B cell (primary cell): Measurements from ENCODE around the gene BPIFA1. TPM values are rescaled to one million over a fixed set of nuclear protein-coding genes. Genes with fewer than 3 reads are reported as not detected.

Source experiments
- ATAC-seq: fragments of 200-7000 bp; cut with Tn5 transposase; one replicate; pipeline ENCODE4 v1.10.0; 2021; ENCODE audit warnings: low read depth, mild to moderate bottlenecking, moderate number of reproducible peaks, moderate library complexity
- CTCF ChIA-PET: fragments of 350-600 bp; sonication (Branson Sonifier 250); formaldehyde crosslinking; loops from one replicate; lab custom pipeline; 2021; ENCODE audit warnings: antibody characterized with exemption, inconsistent platforms; lab: Charles Lee
- POLR2A ChIA-PET: fragments of 350-600 bp; sonication (Branson Sonifier 250); formaldehyde crosslinking; loops from one replicate; lab custom pipeline; 2021; ENCODE audit warnings: antibody characterized with exemption; lab: Charles Lee
- DNase-seq: peaks from one replicate; pipeline ENCODE4 v3.0.0; 2013
- H2AFZ ChIP-seq: 2 replicates; pipeline ENCODE4 v1.6.1; 2012; ENCODE audit warnings: mild to moderate bottlenecking, low read depth, low read length; ENCODE audit not compliant: insufficient read depth, poor library complexity, severe bottlenecking
- H3K27ac ChIP-seq, 2 donors: 1 replicate in 1 of 2; 2 replicates in 1 of 2; pipeline ENCODE4 v1.5.1; 2012 to 2013; ENCODE audit warnings: low read length in 2 of 2, mild to moderate bottlenecking in 2 of 2, moderate library complexity in 1 of 2
- H3K27me3 ChIP-seq, 4 experiments: fragments of 200-600 bp in 1 of 4; sonication (generic) in 1 of 4; replicated peaks in 1 of 4; 1 replicate in 2 of 4; 2 replicates in 2 of 4; pipeline versions ENCODE4 v1.6.1 to v1.7.0; 2013 to 2016; ENCODE audit warnings: low read length in 3 of 4, mild to moderate bottlenecking in 2 of 4, mixed read lengths in 1 of 4, moderate library complexity in 1 of 4; ENCODE audit not compliant: insufficient read depth in 4 of 4, control insufficient read depth in 3 of 4; ENCODE audit errors: control extremely low read depth in 1 of 4
- H3K36me3 ChIP-seq, 2 experiments: replicated peaks in 1 of 2; 1 replicate in 1 of 2; 2 replicates in 1 of 2; pipeline versions ENCODE4 v1.6.1 to v1.7.1; 2013; ENCODE audit warnings: low read length in 1 of 2; ENCODE audit not compliant: insufficient read depth in 2 of 2, control insufficient read depth in 1 of 2; ENCODE audit errors: control extremely low read depth in 1 of 2, extremely low read depth in 1 of 2
- H3K4me1 ChIP-seq, 2 donors: fragments of 200-600 bp in 1 of 2; sonication (generic) in 1 of 2; 1 replicate in 1 of 2; 2 replicates in 1 of 2; pipeline versions ENCODE4 v1.5.1 to v1.6.1; 2013 to 2017; ENCODE audit warnings: low read length in 2 of 2; ENCODE audit not compliant: control insufficient read depth in 2 of 2, insufficient read depth in 2 of 2
- H3K4me2 ChIP-seq: replicated peaks from 2 replicates; pipeline ENCODE3; 2012; ENCODE audit warnings: mild to moderate bottlenecking, low read depth, low read length; ENCODE audit not compliant: poor library complexity, severe bottlenecking
- H3K4me3 ChIP-seq, 5 experiments: fragments of 200-600 bp in 1 of 5; sonication (generic) in 1 of 5; 1 replicate in 3 of 5; 2 replicates in 2 of 5; pipeline versions ENCODE4 v1.5.1 to v1.7.0; 2011 to 2016; ENCODE audit warnings: low read length in 4 of 5, mild to moderate bottlenecking in 4 of 5, low read depth in 2 of 5, control low read depth in 1 of 5, moderate library complexity in 1 of 5; ENCODE audit not compliant: insufficient read depth in 1 of 5; ENCODE audit errors: control extremely low read depth in 1 of 5, extremely low read depth in 1 of 5
- H3K79me2 ChIP-seq: fragments of 200-600 bp; sonication (generic); one replicate; pipeline ENCODE4 v1.6.0; 2016; ENCODE audit warnings: low read length; ENCODE audit not compliant: control insufficient read depth, insufficient read depth
- H3K9ac ChIP-seq: fragments of 200-600 bp; sonication (generic); 2 replicates; pipeline ENCODE4 v1.6.1; 2017; ENCODE audit warnings: mild to moderate bottlenecking, low read length, moderate library complexity
- H3K9me3 ChIP-seq, 3 donors: one replicate each; pipeline versions ENCODE4 v1.6.1 to v1.7.1; 2013; ENCODE audit warnings: low read length in 2 of 3; ENCODE audit not compliant: control insufficient read depth in 2 of 3, insufficient read depth in 1 of 3; ENCODE audit errors: control extremely low read depth in 1 of 3
- H4K20me1 ChIP-seq: 2 replicates; pipeline ENCODE4 v1.6.0; 2012; ENCODE audit warnings: mild to moderate bottlenecking, low read length; ENCODE audit not compliant: insufficient read depth, control insufficient read depth, poor library complexity, severe bottlenecking
- H3K27ac Mint-ChIP-seq: one replicate; pipeline ENCODE4 v1.8.0; 2021; ENCODE audit warnings: mixed read lengths
- H3K27me3 Mint-ChIP-seq: one replicate; pipeline ENCODE4 v1.8.0; 2021; ENCODE audit warnings: mixed read lengths
- H3K4me1 Mint-ChIP-seq: one replicate; pipeline ENCODE4 v1.8.0; 2021; ENCODE audit warnings: mixed read lengths
- H3K4me3 Mint-ChIP-seq: one replicate; pipeline ENCODE4 v1.8.0; 2021; ENCODE audit warnings: mixed read lengths
- H3K9me3 Mint-ChIP-seq: one replicate; pipeline ENCODE4 v1.8.0; 2022; ENCODE audit warnings: mixed read lengths; ENCODE audit not compliant: insufficient read depth
- CTCF ChIP-seq: fragments of 200-600 bp; IDR thresholded peaks from one replicate; pipeline ENCODE4 v1.8.0; 2022; ENCODE audit warnings: antibody characterized with exemption, mild to moderate bottlenecking
- EZH2 ChIP-seq: IDR thresholded peaks from 2 replicates; pipeline ENCODE4 v1.6.1; 2012; ENCODE audit warnings: borderline replicate concordance, low read depth, mild to moderate bottlenecking, moderate library complexity, low read length; ENCODE audit not compliant: insufficient read depth, poor library complexity, severe bottlenecking
- WGBS: methylation state at CpG from one replicate; pipeline ENCODE4 v1.1.5; 2013; ENCODE audit warnings: missing lambda C conversion rate; ENCODE audit not compliant: insufficient coverage; 5-methylcytosine and 5-hydroxymethylcytosine counted together
- intact Hi-C: fragments of 100-400 bp; cut with micrococcal nuclease; formaldehyde crosslinking; loops from one replicate; pipeline ENCODE4 v1.10.0; 2022
- polyA plus RNA-seq: library from polyadenylated mRNA; depleted of rRNA; stranded (reverse); fragments of >200 nt; gene quantifications from 2 replicates; pipeline ENCODE4 v1.2.3, GENCODE V29; 2012
- total RNA-seq, 2 donors: library from RNA; stranded (reverse); fragments of 120-200 nt in 1 of 2; gene quantifications; 1 replicate in 1 of 2; 2 replicates in 1 of 2; pipeline versions ENCODE4 v1.2.3 to v1.2.4, GENCODE V29; 2013 to 2022

The BPIFA1 gene
- total and polyA plus RNA-seq, 2 donors (not counting 1 experiment from before 2014, with no cell fraction given): not detected

- POLR2A ChIA-PET: no interaction called here
- no peaks in the 10 kb centered on the region for H3K4me1 Mint-ChIP-seq
- no peaks in the 10 kb centered on the region for H3K79me2 ChIP-seq
- intact Hi-C loops: no loop called here
- peaks cover 27% of the 10 kb centered on the region for H3K27me3 Mint-ChIP-seq
- TF ChIP-seq CTCF: no peak
- TF ChIP-seq EZH2: no peak
- ATAC-seq: no peak
- no peak overlapping the region for H3K4me2 ChIP-seq
- no peak for DNase-seq
- no peak overlapping the region for H2AFZ ChIP-seq
- H3K9me3 ChIP-seq: no peaks in the 10 kb centered on the region
- no peak overlapping the region for H3K4me3 ChIP-seq
- no peaks in the 10 kb centered on the region for H3K36me3 ChIP-seq
- H3K27ac Mint-ChIP-seq: no peak overlapping the region
- H3K9ac ChIP-seq: no peak overlapping the region
- H3K27ac ChIP-seq: no peak overlapping the region
- H3K4me1 ChIP-seq: no peaks in the 10 kb centered on the region
- no peaks in the 10 kb centered on the region for H4K20me1 ChIP-seq
- H3K4me3 Mint-ChIP-seq: no peak overlapping the region
- H3K9me3 Mint-ChIP-seq: no peaks in the 10 kb centered on the region
- CTCF ChIA-PET: no interaction called here
- WGBS: 94% methylated on average over 7 of the region's 10 CpGs
- H3K27me3 ChIP-seq: peaks cover 0 to 6% (median 0%) of the 10 kb centered on the region in 4 experiments
Observed at GRCh38 chr20:33272155-33272873, 36.5 kb downstream of the BPIFA1 start.

GRCh38 chr20:33273117-33273851 lies 37.5 kb downstream of the BPIFA1 start:
- H3K79me2 ChIP-seq: no peaks in the 10 kb centered on the region
- CTCF ChIA-PET: no interaction called here
- DNase-seq: no peak
- intact Hi-C loops: no loop called here
- ATAC-seq: no peak
- H4K20me1 ChIP-seq: no peaks in the 10 kb centered on the region
- Mint-ChIP-seq H3K27ac (no peak overlapping the region), H3K9me3 (no peaks in the 10 kb centered on the region), H3K4me3 (no peak overlapping the region), H3K27me3 (peaks cover 26% of the 10 kb centered on the region), H3K4me1 (no peaks in the 10 kb centered on the region)
- H3K4me1 ChIP-seq: no peaks in the 10 kb centered on the region
- no peak overlapping the region for H3K27ac ChIP-seq
- no peak for TF ChIP-seq EZH2
- no peak for TF ChIP-seq CTCF
- H3K4me3 ChIP-seq: no peak overlapping the region
- 67% methylated on average over 8 of the region's 13 CpGs for WGBS
- POLR2A ChIA-PET: no interaction called here
- no peak overlapping the region for H3K9ac ChIP-seq
- no peaks in the 10 kb centered on the region for H3K27me3 ChIP-seq
- no peak overlapping the region for H2AFZ ChIP-seq
- H3K36me3 ChIP-seq: no peaks in the 10 kb centered on the region
- H3K4me2 ChIP-seq: no peak overlapping the region
- no peaks in the 10 kb centered on the region for H3K9me3 ChIP-seq
